Ishikawa (cell line): ENCODE results near the gene RIN1.
A peak's percentile ranks its signal among the peaks of the same experiment; 100 is the strongest.

Experiments
- CEBPB ChIP-seq: IDR thresholded peaks from 2 replicates; pipeline ENCODE4 v1.6.1; 2012
- CREB1 ChIP-seq: IDR thresholded peaks from 2 replicates; pipeline ENCODE4 v1.6.1; 2012; ENCODE audit warnings: low read depth
- EGR1 ChIP-seq: IDR thresholded peaks from 2 replicates; pipeline ENCODE4 v1.6.1; 2012
- EP300 ChIP-seq: IDR thresholded peaks from 2 replicates; pipeline ENCODE4 v1.6.1; 2012; ENCODE audit warnings: borderline replicate concordance
- REST ChIP-seq: IDR thresholded peaks from 2 replicates; pipeline ENCODE4 v1.6.1; 2012; ENCODE audit warnings: low read depth, mild to moderate bottlenecking
- YY1 ChIP-seq: IDR thresholded peaks from 2 replicates; pipeline ENCODE4 v1.6.1; 2012; ENCODE audit warnings: low read depth

- no peak for TF ChIP-seq CEBPB
- TF ChIP-seq CREB1: no peak
- no peak for TF ChIP-seq EP300
- no peak for TF ChIP-seq REST
- TF ChIP-seq YY1: no peak
- TF ChIP-seq EGR1: peak; percentile 50; the same call in 1 of the 2 replicates
Observed at GRCh38 chr11:66311965-66312548, 24.2 kb downstream of the RIN1 start.
